Panc1 (cell line): ENCODE results near the gene ACOXL. TPM values are rescaled to one million over a fixed set of nuclear protein-coding genes. Genes with fewer than 3 reads are reported as not detected.

Experiments used
- ATAC-seq: fragments of 200-7000 bp; cut with Tn5 transposase; 2 replicates; pipeline ENCODE4 v1.9.1; 2020; ENCODE audit warnings: mild to moderate bottlenecking, moderate library complexity
- BruUV-seq: library from RNA; stranded (reverse); fragments of 400-500 nt; replicated peaks from 2 replicates; lab custom pipeline; 2021; lab: Mats Ljungman, UMichigan
- CTCF ChIA-PET: fragments of 300-600 bp; sonication (Branson Sonifier 250); formaldehyde crosslinking; loops from one replicate; lab custom pipeline; 2022; ENCODE audit warnings: antibody characterized with exemption; lab: Charles Lee
- POLR2A ChIA-PET: fragments of 300-600 bp; sonication (Branson Sonifier 250); formaldehyde crosslinking; loops from one replicate; lab custom pipeline; 2022; ENCODE audit warnings: antibody characterized with exemption; lab: Charles Lee
- DNase-seq: peaks from one replicate; pipeline ENCODE4 v3.0.0-alpha.2; 2010; ENCODE audit warnings: low read depth, low spot score
- H3K27ac ChIP-seq: 2 replicates; pipeline ENCODE4 v1.5.1; 2011; ENCODE audit warnings: mild to moderate bottlenecking, low read length, inconsistent platforms
- H3K27me3 ChIP-seq: fragments of 200-500 bp; sonication (Bioruptor generic); 2 replicates; pipeline ENCODE4 v1.6.0; 2014; ENCODE audit warnings: low read length, inconsistent platforms; ENCODE audit not compliant: control insufficient read depth, insufficient read depth
- H3K36me3 ChIP-seq: fragments of 200-500 bp; sonication (Bioruptor generic); 2 replicates; pipeline ENCODE4 v1.5.1; 2014; ENCODE audit warnings: inconsistent platforms, mild to moderate bottlenecking, low read length, moderate library complexity; ENCODE audit not compliant: control insufficient read depth, insufficient read depth
- H3K4me1 ChIP-seq: 2 replicates; pipeline ENCODE4 v1.5.1; 2011; ENCODE audit warnings: inconsistent platforms, mild to moderate bottlenecking, low read length, moderate library complexity; ENCODE audit not compliant: control insufficient read depth, insufficient read depth
- H3K4me3 ChIP-seq, 2 experiments: 2 replicates each; pipeline ENCODE4 v1.5.1; 2011 to 2012; ENCODE audit warnings: low read depth in 2 of 2, low read length in 2 of 2, mild to moderate bottlenecking in 2 of 2, inconsistent platforms in 1 of 2, moderate library complexity in 1 of 2
- H3K9me3 ChIP-seq: fragments of 200-500 bp; sonication (Bioruptor generic); 2 replicates; pipeline ENCODE4 v1.5.1; 2014; ENCODE audit warnings: low read depth, mild to moderate bottlenecking, inconsistent platforms, low read length, moderate library complexity; ENCODE audit not compliant: control insufficient read depth, insufficient read depth
- CTCF ChIP-seq: fragments of 450-650 bp; IDR thresholded peaks from 2 replicates; pipeline ENCODE4 v1.5.1; 2017; ENCODE audit warnings: mild to moderate bottlenecking
- POLR2AphosphoS5 ChIP-seq: IDR thresholded peaks from 2 replicates; pipeline ENCODE4 v1.6.1; 2012; ENCODE audit warnings: mild to moderate bottlenecking, low read depth, low read length, moderate library complexity
- REST ChIP-seq, 2 experiments: IDR thresholded peaks; 2 replicates each; pipeline ENCODE4 v1.6.1; 2011 to 2012; ENCODE audit warnings: low read depth in 2 of 2, control low read depth in 1 of 2, low read length in 1 of 2, mild to moderate bottlenecking in 1 of 2, moderate library complexity in 1 of 2; ENCODE audit not compliant: insufficient read depth in 1 of 2
- SIN3A ChIP-seq: IDR thresholded peaks from 2 replicates; pipeline ENCODE4 v1.6.1; 2012; ENCODE audit warnings: low read depth, mild to moderate bottlenecking, low read length, moderate library complexity, borderline replicate concordance; ENCODE audit not compliant: insufficient read depth
- TCF7L2 ChIP-seq: IDR thresholded peaks from 2 replicates; pipeline ENCODE4 v1.6.1; 2011; ENCODE audit warnings: mild to moderate bottlenecking, low read depth, low read length, inconsistent platforms
- in situ Hi-C: cut with HindIII; loops from 2 replicates; pipeline ENCODE4 v1.10.0; 2016; ENCODE audit warnings: low sequenced_read_pairs, low pct_unique_long_range_greater_than_20kb
- intact Hi-C: fragments of 100-400 bp; cut with micrococcal nuclease; formaldehyde crosslinking; loops from one replicate; pipeline ENCODE4 v1.10.0; 2022; ENCODE audit not compliant: unreplicated experiment
- total RNA-seq: library from RNA; stranded (reverse); gene quantifications from one replicate; pipeline ENCODE4 v1.2.1, GENCODE V29; 2021; ENCODE audit not compliant: unreplicated experiment

Gene ACOXL
- total RNA-seq, 1 experiment from 2014 or later = 4.9 TPM

GRCh38 chr2:110934948-110935347 is 202.6 kb downstream of the ACOXL start:
- ChIA-PET POLR2A (no interaction called here), CTCF (no interaction called here)
- ATAC-seq (no peak), DNase-seq (no peak)
- Histone ChIP-seq H3K9me3 (no peaks in the 10 kb centered on the region), H3K27ac (no peak overlapping the region), H3K36me3 (no peaks in the 10 kb centered on the region; the same call in 1 of the 2 replicates), H3K4me1 (no peaks in the 10 kb centered on the region), H3K4me3 (no peak overlapping the region), H3K27me3 (peaks cover 2% of the 10 kb centered on the region; the same call in 1 of the 2 replicates)
- intact Hi-C loops = no loop called here
- no TSS peak for BruUV-seq
- no peak for TF ChIP-seq TCF7L2
- no peak for TF ChIP-seq POLR2AphosphoS5
- TF ChIP-seq SIN3A = no peak
- TF ChIP-seq REST (IDR thresholded peaks at IDR 0.05; ENCODE audit: insufficient read depth in 1 of 2, low read depth in 2 of 2, low read length in 1 of 2) = no peak
- TF ChIP-seq CTCF = no peak
- in situ Hi-C loops = no loop called here

- ATAC-seq = no peak
- BruUV-seq = no TSS peak
- no peaks in the 10 kb centered on the region; the same call in 1 of the 2 replicates for H3K36me3 ChIP-seq
These were observed 208.1 kb downstream of the ACOXL start for GRCh38 chr2:110940376-110940910.

More at GRCh38 chr2:110940376-110940910, 208.1 kb downstream of the ACOXL start:
- H3K4me1 ChIP-seq = no peaks in the 10 kb centered on the region
- H3K27ac ChIP-seq = no peak overlapping the region
- peaks cover 2% of the 10 kb centered on the region for H3K27me3 ChIP-seq
- intact Hi-C loops = no loop called here
- ChIA-PET POLR2A (no interaction called here), CTCF (no interaction called here)
- no peak for TF ChIP-seq POLR2AphosphoS5
- TF ChIP-seq SIN3A = no peak
- TF ChIP-seq REST (IDR thresholded peaks at IDR 0.05; ENCODE audit: insufficient read depth in 1 of 2, low read depth in 2 of 2, low read length in 1 of 2) = no peak
- TF ChIP-seq TCF7L2 = no peak
- TF ChIP-seq CTCF = no peak
- no peak overlapping the region for H3K4me3 ChIP-seq
- DNase-seq = no peak
- H3K9me3 ChIP-seq = no peaks in the 10 kb centered on the region
- in situ Hi-C loops = no loop called here
